ENCODE results near the gene STARD13. TPM values are rescaled to one million over a fixed set of nuclear protein-coding genes. Genes with fewer than 3 reads are reported as not detected.

STARD13 gene
- polyA plus RNA-seq, 3 donors from 2014 or later, result not detected

DNA sequence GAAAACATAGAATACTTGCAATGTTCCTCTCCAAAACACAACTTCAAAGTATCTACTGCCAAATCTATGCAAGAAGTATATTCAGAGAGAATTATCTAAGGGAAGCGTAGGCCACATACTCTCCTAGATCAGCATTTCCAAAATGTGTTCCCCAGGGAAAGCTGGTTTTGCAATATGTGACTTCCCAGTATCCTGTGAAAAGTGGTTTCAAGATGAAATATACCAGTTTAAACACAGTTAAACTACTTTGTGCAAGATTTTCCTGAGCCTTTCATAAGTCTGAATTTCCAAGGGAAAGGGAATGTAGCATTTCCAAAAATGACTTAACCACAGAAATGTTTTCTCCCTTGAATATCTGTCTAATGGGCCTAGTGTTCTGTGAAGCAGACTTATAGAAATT is 7.6 kb downstream of the STARD13 start:
- DNase-seq, result no peak
- H3K4me3 Mint-ChIP-seq, result no peak overlapping the region
- no peaks in the 10 kb centered on the region for H3K9me3 Mint-ChIP-seq
- no peak overlapping the region for H3K27ac Mint-ChIP-seq
- H3K4me1 Mint-ChIP-seq, result no peaks in the 10 kb centered on the region
- H3K36me3 Mint-ChIP-seq, result no peaks in the 10 kb centered on the region
- peaks cover 0 to 4% (median 0%) of the 10 kb centered on the region in 3 donors for H3K27me3 Mint-ChIP-seq (ENCODE audit: low read depth in 3 of 3)

DNA sequence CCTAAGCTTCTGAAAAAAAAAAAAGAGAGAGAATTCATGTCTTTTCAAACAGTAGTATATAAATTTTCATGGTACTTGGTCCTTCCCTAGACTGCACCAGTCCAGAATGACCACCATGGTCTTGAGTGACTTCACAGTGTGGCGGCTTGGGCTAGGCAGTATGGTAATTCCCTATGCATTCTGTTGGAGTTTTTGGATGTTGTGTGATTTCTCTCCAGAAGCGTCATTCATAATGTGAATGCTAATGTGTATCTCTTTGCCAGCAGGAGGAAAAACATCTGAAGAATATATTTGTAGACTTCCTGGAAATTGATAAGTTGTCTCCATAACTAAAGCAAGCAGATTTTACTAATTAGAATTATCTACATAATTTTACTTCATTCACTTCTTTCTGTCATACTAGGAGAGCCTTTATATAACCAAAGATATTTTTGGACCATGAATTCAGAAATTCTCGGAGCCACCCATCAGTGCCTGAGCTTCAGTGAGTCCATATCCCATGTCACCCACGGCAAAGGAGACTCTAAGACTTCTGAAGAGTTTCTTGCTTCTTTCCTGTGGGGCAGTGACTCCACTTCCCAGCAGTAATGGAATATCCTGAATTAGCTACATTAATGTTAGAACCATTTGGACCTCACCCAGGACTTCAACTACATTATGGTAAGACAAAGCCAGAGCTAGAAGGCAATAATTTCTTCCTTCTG is 8.4 kb downstream of the STARD13 start:
- no peaks in the 10 kb centered on the region for H3K9me3 Mint-ChIP-seq
- H3K36me3 Mint-ChIP-seq, result no peaks in the 10 kb centered on the region
- no peak overlapping the region for H3K4me3 Mint-ChIP-seq
- H3K27me3 Mint-ChIP-seq (ENCODE audit: low read depth in 3 of 3), result peaks cover 0 to 4% (median 0%) of the 10 kb centered on the region in 3 donors
- H3K27ac Mint-ChIP-seq, result no peak overlapping the region
- H3K4me1 Mint-ChIP-seq, result no peaks in the 10 kb centered on the region
- DNase-seq, result no peak

DNA sequence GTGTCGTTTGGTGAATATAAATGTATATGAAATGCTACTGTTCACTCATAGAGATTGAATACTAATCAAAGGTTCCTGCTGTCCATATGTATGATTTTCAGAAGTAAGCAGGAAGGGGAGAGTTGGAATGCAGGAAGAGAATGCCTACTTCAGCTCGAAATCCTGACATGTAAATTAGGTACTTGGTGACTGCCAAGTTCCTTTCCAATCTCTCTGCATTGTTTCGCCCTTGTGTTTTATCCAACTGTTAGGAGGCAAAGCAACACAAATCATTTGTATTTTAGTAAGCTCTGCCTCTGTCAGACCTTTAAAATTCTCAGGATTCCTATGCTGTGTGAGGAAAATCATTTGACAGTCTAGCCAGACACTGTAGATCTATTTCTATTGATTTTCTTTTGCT is 9.0 kb downstream of the STARD13 start:
- no peaks in the 10 kb centered on the region for H3K4me1 Mint-ChIP-seq
- no peak overlapping the region for H3K4me3 Mint-ChIP-seq
- H3K27ac Mint-ChIP-seq, result no peak overlapping the region
- H3K36me3 Mint-ChIP-seq, result no peaks in the 10 kb centered on the region
- no peaks in the 10 kb centered on the region for H3K9me3 Mint-ChIP-seq
- DNase-seq, result no peak
- peaks cover 0 to 4% (median 0%) of the 10 kb centered on the region in 3 donors for H3K27me3 Mint-ChIP-seq (ENCODE audit: low read depth in 3 of 3)

DNA sequence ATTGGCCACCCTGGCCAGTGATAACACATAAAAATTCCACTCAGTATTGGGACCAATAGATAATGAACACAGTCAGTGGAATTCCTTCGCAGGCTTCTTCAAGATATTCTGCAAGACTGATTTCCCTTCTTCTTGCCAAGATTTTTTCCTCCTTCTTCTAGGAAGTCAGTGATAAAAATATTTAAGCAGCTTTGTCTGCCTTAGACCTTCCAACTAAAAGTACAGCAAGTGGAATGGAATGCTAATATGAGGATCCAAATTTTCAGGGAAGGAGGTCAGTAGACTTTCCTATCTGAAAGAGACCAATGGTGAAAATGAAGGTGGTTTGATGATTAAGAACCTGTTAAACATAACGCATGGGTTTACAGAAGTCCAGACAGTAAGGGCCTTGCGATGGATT is 9.6 kb downstream of the STARD13 start:
- Mint-ChIP-seq H3K27me3 (ENCODE audit: low read depth in 3 of 3) (peaks cover 0 to 5% (median 2%) of the 10 kb centered on the region in 3 donors), H3K27ac (no peak overlapping the region), H3K9me3 (no peaks in the 10 kb centered on the region), H3K4me1 (no peaks in the 10 kb centered on the region), H3K36me3 (no peaks in the 10 kb centered on the region), H3K4me3 (no peak overlapping the region)
- DNase-seq, result no peak

DNA sequence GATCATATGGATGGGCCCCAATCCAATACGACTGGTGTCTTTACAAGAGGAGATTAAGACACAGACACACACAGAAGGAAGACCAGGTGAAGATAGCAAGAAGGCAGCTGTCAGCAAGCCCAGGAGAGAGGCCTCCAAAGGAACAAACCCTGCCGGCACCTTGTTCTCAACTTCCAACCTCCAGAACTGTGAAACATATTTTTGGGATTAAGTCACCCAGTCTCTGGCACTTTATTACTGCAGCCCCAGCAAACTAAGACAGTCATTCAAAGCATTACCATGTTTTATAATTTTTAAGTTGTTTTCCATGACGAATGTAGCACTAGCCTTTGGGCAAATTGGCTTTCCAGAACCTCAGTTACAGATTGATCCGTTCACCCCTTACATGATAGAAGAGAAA is 11.3 kb downstream of the STARD13 start:
- no peaks in the 10 kb centered on the region for H3K36me3 Mint-ChIP-seq
- no peak overlapping the region for H3K4me3 Mint-ChIP-seq
- no peak for DNase-seq
- H3K4me1 Mint-ChIP-seq, result no peaks in the 10 kb centered on the region
- H3K27ac Mint-ChIP-seq, result no peak overlapping the region
- H3K27me3 Mint-ChIP-seq (ENCODE audit: low read depth in 3 of 3), result peaks cover 0 to 4% (median 2%) of the 10 kb centered on the region in 3 donors
- H3K9me3 Mint-ChIP-seq, result no peaks in the 10 kb centered on the region

DNA sequence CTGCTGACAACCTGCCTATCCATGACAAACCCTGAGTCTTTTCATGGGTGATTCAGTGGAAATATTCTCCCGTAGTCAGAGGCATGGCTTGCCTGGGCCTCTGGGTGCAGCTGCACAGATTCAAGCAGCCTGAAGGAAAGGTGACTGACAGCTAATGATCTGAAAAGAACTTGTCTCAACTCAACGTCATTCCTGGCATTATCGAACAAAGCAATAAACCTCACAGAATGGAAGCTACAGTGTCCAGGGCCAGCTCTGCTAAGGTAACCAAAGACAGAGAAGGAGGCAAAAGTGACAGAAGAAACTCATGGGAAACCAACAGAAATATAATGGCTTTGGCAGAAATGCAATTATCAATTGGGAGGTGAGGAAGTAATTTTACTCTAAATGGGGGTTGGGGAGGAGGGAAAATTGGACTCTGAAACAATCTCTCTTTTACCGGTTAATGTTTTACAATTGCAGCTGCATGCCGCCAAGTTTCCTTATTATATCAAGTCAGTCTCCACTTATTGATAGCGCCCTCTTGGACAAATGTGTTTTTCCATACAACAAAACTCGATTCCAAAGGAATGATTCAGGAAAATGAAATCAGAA is 12.9 kb downstream of the STARD13 start:
- H3K4me1 Mint-ChIP-seq, result no peaks in the 10 kb centered on the region

DNA sequence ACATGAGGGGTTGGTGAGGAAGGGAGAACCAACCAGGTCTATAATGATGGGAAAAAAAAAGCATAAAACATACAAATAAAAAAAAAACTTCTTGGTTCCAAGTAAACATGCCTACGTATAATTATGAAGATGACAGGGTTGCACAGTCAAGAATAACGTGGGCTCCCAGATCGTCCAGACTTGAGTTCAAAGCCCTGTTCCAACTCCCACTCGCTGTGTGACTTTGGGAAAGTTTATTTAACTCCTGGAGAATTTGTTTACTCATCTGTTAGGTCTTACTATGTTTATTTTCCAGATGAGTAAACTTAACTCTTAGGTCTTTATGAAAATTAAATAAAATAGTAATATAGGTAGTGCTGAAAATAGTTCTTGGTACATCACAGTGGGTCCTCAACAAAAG is 13.8 kb downstream of the STARD13 start:
- DNase-seq, result no peak
- Mint-ChIP-seq H3K4me1 (no peaks in the 10 kb centered on the region), H3K27me3 (ENCODE audit: low read depth in 3 of 3) (peaks cover 2 to 4% (median 3%) of the 10 kb centered on the region in 3 donors), H3K9me3 (no peaks in the 10 kb centered on the region), H3K36me3 (no peaks in the 10 kb centered on the region), H3K27ac (no peak overlapping the region), H3K4me3 (no peak overlapping the region)

More for the DNA sequence above, 12.9 kb downstream of the STARD13 start:
- Mint-ChIP-seq H3K27ac (no peak overlapping the region), H3K4me3 (no peak overlapping the region), H3K36me3 (no peaks in the 10 kb centered on the region), H3K27me3 (ENCODE audit: low read depth in 3 of 3) (peaks cover 2 to 4% (median 2%) of the 10 kb centered on the region in 3 donors), H3K9me3 (no peaks in the 10 kb centered on the region)
- no peak for DNase-seq

DNA sequence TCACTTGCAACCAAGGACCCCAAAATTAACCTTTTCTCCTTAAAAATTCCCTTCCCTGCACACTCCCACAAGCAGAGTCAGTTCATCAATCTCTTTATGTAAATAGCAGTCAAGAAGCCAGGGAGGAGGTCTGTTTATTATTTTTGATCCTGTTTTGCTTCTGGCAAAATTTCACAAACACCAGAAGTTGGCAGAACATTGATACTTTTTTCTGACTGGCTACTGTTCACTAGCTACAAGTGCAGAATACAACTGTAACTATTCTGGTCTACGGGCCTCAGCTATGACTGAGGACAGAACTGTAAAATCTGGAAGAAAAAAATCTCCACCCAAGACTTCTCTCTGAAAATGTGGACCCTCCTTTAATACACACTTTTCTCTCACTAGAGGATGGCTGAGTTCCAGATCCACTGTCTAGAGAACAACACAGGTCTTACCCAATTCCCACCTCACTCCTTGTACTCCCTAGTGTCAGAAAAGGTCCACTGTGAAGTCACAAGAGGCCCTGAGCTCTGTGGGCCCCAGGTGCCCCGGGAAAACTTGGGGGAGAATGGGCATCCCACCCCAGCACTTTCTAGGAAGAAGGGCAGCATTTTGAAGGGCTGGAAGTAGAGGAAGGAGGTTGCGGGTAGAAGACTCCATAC is 14.5 kb downstream of the STARD13 start:
- Mint-ChIP-seq H3K9me3 (no peaks in the 10 kb centered on the region), H3K36me3 (no peaks in the 10 kb centered on the region), H3K4me3 (no peak overlapping the region), H3K27ac (no peak overlapping the region), H3K4me1 (no peaks in the 10 kb centered on the region), H3K27me3 (ENCODE audit: low read depth in 3 of 3) (peaks cover 2 to 4% (median 3%) of the 10 kb centered on the region in 3 donors)
- DNase-seq, result no peak

DNA sequence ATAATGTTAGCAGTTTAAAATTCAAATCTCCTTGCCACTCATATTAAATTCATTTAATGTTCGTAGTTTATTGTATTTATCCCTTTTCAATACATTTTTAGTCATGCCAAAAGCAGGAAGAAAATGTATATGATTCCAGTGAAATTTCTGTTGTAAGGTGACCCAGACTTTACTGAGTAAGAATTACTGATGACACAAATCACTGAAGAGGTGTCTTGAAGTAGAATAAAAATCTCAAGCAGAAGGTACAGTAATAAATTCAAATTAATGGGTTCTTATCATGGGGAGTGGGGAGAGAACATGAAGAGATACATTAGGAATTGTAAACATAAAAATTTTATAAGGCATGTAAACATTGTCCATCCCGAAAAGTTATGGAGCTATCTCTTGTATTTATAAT is 19.9 kb downstream of the STARD13 start:
- Mint-ChIP-seq H3K27ac (no peak overlapping the region), H3K36me3 (no peaks in the 10 kb centered on the region), H3K4me3 (no peak overlapping the region), H3K27me3 (ENCODE audit: low read depth in 3 of 3) (peaks cover 0 to 3% (median 1%) of the 10 kb centered on the region in 3 donors), H3K4me1 (no peaks in the 10 kb centered on the region), H3K9me3 (no peaks in the 10 kb centered on the region)
- no peak for DNase-seq

DNA sequence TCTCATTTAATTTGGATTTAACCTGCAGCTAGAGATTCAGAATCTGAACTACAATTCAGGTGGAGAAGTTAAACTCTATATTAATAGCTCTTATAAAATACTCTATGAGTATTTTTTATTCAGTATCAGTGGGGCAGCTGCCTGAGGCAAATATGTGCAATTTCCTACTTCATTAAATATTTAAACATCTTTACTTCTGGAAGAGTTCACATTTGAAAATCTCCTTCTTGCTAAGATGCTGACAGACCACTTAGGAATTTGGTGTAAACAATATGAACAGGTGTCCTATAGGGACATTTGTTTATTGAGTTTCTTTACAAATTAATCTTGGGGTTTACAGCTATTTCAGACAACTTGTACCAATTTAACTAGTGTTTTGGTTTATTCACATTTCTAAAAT is 20.4 kb downstream of the STARD13 start:
- H3K27ac Mint-ChIP-seq, result no peak overlapping the region
- no peaks in the 10 kb centered on the region for H3K36me3 Mint-ChIP-seq
- H3K4me3 Mint-ChIP-seq, result no peak overlapping the region
- no peaks in the 10 kb centered on the region for H3K4me1 Mint-ChIP-seq
- peaks cover 0 to 3% (median 1%) of the 10 kb centered on the region in 3 donors for H3K27me3 Mint-ChIP-seq (ENCODE audit: low read depth in 3 of 3)
- H3K9me3 Mint-ChIP-seq, result no peaks in the 10 kb centered on the region
- DNase-seq, result no peak

DNA sequence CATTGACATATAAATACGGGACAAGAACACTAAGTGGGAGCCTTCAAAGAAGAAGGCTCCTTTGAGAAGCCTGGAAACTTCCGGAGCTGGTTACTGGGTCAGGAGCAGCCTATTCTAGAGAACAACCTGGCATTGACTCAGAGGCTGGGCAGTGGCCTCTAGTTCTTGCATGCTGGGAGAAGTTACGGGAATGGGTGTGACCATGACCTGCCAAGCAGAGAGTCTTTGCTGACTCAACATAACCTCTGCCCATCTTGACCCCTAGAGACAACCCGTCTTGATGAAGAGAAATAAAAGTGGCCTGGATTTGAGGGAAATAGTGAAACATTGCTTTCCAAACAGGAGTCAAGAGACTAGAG is 21.0 kb downstream of the STARD13 start:
- Mint-ChIP-seq H3K4me3 (no peak overlapping the region), H3K36me3 (no peaks in the 10 kb centered on the region)

DNA sequence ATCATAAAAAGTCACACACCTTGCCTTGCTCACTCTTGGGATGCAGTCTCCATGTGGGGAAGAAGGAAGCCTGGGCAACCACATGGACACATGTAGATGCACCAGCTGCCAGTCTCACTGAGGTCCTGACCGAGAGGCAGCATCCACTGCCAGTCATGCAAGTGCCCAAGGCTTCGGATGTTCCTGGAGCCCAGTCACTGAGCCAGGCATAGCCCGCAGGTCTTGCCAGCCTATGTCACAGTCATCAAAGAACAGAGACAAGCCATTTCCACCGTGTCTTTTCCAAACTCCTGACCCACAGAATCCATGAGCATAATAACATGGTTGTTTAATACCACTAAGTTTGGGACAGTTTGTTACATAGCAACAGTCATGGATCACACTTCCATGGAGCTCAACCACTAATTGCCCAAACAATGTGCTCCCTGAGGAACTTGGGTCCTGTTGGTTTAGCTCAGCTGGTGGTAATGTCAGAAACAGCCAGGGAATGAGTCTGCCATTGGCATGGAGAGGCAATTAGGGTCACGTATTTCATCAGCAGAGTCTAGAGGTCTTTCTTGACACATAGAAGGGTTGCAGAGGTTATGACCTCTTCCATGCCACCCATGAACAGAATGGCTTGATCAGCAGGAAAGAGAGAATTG is 21.5 kb downstream of the STARD13 start:
- no peaks in the 10 kb centered on the region for H3K9me3 Mint-ChIP-seq
- no peak overlapping the region for H3K4me3 Mint-ChIP-seq
- H3K27me3 Mint-ChIP-seq (ENCODE audit: low read depth in 3 of 3), result peaks cover 0 to 3% (median 0%) of the 10 kb centered on the region in 3 donors
- no peaks in the 10 kb centered on the region for H3K4me1 Mint-ChIP-seq
- DNase-seq, result no peak
- H3K27ac Mint-ChIP-seq, result no peak overlapping the region
- H3K36me3 Mint-ChIP-seq, result no peaks in the 10 kb centered on the region

More for the DNA sequence above, 21.0 kb downstream of the STARD13 start:
- Mint-ChIP-seq H3K27me3 (ENCODE audit: low read depth in 3 of 3) (peaks cover 0 to 3% (median 0%) of the 10 kb centered on the region in 3 donors), H3K9me3 (no peaks in the 10 kb centered on the region), H3K27ac (no peak overlapping the region), H3K4me1 (no peaks in the 10 kb centered on the region)
- no peak for DNase-seq

DNA sequence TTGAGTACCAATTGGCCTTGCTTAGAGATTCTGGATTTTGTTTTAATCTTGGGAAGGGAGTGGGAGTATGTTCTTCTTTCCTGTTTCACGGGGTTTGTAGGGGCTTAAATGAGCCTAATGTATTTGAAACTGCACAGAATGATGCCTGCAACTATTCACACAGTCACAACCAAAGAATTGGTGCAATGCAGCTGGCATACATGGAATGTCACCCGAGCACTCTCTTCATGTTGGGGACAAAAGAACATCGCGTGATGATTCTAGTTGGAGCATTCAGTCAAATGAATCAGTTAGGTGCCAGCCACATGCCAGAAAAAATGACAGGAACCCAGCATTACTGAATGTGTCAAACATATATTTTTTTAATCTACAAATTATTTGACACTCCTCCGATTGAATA is 22.1 kb downstream of the STARD13 start:
- DNase-seq, result no peak
- peaks cover 0 to 3% (median 0%) of the 10 kb centered on the region in 3 donors for H3K27me3 Mint-ChIP-seq (ENCODE audit: low read depth in 3 of 3)
- no peak overlapping the region for H3K4me3 Mint-ChIP-seq
- no peaks in the 10 kb centered on the region for H3K4me1 Mint-ChIP-seq
- no peak overlapping the region for H3K27ac Mint-ChIP-seq
- no peaks in the 10 kb centered on the region for H3K36me3 Mint-ChIP-seq
- no peaks in the 10 kb centered on the region for H3K9me3 Mint-ChIP-seq

DNA sequence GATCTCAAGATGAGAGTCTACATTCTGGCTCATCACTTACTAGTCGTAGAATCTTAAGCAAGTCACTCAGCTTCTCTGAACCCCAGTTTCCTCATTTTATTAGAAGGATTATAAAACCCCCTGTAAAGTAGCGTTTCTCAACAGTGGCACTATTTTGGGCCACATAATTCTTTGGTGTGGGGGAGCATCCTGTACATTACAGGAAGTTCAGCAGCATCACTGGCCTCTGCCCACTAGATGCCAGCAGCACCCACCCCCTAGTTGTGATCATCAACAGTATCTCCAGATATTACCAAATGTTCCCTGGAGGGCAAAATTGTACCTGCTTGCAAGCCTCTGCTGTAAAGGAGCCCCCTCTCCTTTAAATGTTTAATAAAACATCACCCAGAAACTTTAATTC is 22.6 kb downstream of the STARD13 start:
- H3K4me1 Mint-ChIP-seq, result no peaks in the 10 kb centered on the region
- H3K9me3 Mint-ChIP-seq, result no peaks in the 10 kb centered on the region
- H3K4me3 Mint-ChIP-seq, result no peak overlapping the region
- H3K27ac Mint-ChIP-seq, result no peak overlapping the region
- no peaks in the 10 kb centered on the region for H3K36me3 Mint-ChIP-seq
- DNase-seq, result no peak
- peaks cover 0 to 3% (median 0%) of the 10 kb centered on the region in 3 donors for H3K27me3 Mint-ChIP-seq (ENCODE audit: low read depth in 3 of 3)

All from immature natural killer cell (primary cell).